Measurements from ENCODE around the gene SLC9B1.
A peak's percentile ranks its signal among the peaks of the same experiment; 100 is the strongest.
"Not testable (repeated sequence)": the region's sequence is repeated elsewhere in the genome, so short reads cannot be mapped to it uniquely, and the experiment has no call there.

SLC9B1 gene

GRCh38 chr4:103008875-103009729, 10.4 kb downstream of the SLC9B1 start:
- H3K9me3 Mint-ChIP-seq: no peaks in the 10 kb centered on the region
- H3K4me3 Mint-ChIP-seq: no peak overlapping the region
- H3K36me3 Mint-ChIP-seq (ENCODE audit: low read depth): no peaks in the 10 kb centered on the region
- peak overlapping the region in 1 of 3 experiments; percentile 11 for H3K27ac Mint-ChIP-seq
- peaks cover 25% of the 10 kb centered on the region for H3K4me1 Mint-ChIP-seq
- TF ChIP-seq CTCF (IDR thresholded peaks at IDR 0.05; ENCODE audit: unreplicated experiment in 3 of 3): peak; percentile 80 to 85 (median 82)
- no peaks in the 10 kb centered on the region for H3K27me3 Mint-ChIP-seq (ENCODE audit: low read depth)

- H3K4me1 Mint-ChIP-seq: no peaks in the 10 kb centered on the region
- H3K27ac Mint-ChIP-seq: no peak overlapping the region
- H3K9me3 Mint-ChIP-seq: peaks cover 5% of the 10 kb centered on the region
- H3K4me3 Mint-ChIP-seq: no peak overlapping the region
- no peaks in the 10 kb centered on the region for H3K36me3 Mint-ChIP-seq (ENCODE audit: low read depth)
- no peak for TF ChIP-seq CTCF (IDR thresholded peaks at IDR 0.05; ENCODE audit: unreplicated experiment in 3 of 3)
- H3K27me3 Mint-ChIP-seq (ENCODE audit: low read depth): no peaks in the 10 kb centered on the region
These were observed 17.0 kb downstream of the SLC9B1 start for GRCh38 chr4:103002551-103002950.

DNA sequence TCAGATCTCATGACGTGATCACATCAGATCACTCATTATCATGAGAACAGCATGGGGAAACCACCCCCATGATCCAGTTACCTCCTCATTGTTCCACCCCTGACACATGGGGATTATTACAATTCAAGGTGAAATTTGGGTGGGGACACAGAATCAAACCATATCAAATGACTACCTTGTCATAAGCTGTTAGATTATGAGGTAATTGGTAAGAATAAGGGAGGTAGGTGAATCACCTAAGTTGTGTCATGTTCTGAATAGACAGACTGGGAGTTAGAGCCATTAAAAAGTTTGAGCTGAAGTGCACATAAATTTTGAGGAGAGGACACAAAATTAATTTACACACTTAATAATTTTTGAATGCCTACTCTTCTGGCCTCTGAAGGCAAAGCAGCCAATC, 24.7 kb downstream of the SLC9B1 start:
- Mint-ChIP-seq H3K36me3 (ENCODE audit: low read depth) (peaks cover 5% of the 10 kb centered on the region), H3K4me1 (no peaks in the 10 kb centered on the region)

DNA sequence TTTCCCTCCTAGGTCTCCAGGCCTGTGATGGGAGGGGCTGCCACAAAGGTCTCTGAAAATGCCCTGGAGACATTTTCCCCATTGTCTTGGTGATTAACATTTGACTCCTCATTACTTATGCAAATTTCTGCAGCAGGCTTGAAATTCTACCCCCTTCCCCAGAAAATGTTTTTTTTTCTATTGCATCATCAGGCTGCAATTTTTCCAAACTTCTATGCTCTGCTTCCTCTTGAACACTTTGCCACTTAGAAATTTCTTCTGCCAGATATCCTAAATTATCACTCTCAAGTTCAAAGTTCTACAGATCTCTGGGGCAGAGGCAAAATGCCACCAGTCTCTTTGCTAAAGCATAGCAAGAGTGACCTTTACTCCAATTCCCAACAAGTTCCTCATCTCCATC, 25.5 kb downstream of the SLC9B1 start:
- H3K36me3 Mint-ChIP-seq (ENCODE audit: low read depth); H3K27me3 Mint-ChIP-seq (ENCODE audit: low read depth); H3K27ac Mint-ChIP-seq; H3K4me1 Mint-ChIP-seq; H3K4me3 Mint-ChIP-seq: not testable (repeated sequence)
- peaks cover 13% of the 10 kb centered on the region for H3K9me3 Mint-ChIP-seq

More for the DNA sequence above, 24.7 kb downstream of the SLC9B1 start:
- Mint-ChIP-seq H3K27me3 (ENCODE audit: low read depth) (no peaks in the 10 kb centered on the region), H3K9me3 (peaks cover 13% of the 10 kb centered on the region), H3K4me3 (no peak overlapping the region), H3K27ac (no peak overlapping the region)
- TF ChIP-seq CTCF (IDR thresholded peaks at IDR 0.05; ENCODE audit: unreplicated experiment in 3 of 3): no peak

DNA sequence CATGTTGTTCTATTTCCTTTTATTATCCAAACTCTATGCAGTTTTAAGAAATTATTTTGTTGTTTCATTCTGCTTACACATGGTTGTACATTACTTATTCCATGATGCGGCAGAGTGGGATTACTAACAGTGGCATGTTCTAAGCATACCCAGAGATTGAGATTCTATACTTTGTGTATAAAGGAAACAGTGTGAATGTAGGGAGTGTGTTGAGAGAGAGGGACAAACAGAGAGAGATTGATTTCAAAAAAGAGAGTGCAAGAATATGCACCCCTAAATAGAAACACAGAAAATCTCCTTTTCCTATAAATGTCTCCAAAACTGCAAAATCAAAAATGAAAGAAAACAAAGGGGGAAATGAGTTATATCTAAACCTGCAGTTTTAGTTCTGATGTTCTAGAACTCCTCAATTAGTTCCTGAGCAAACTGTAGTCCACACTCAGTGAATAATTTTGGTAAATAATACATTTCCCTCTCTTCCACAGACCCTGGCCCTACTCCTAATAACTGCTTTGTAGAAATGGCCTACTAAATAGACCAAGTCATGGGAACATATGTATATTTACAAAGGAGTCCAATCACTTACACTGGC, 31.0 kb downstream of the SLC9B1 start:
- H3K27ac Mint-ChIP-seq: no peak overlapping the region
- H3K36me3 Mint-ChIP-seq (ENCODE audit: low read depth): no peaks in the 10 kb centered on the region
- no peaks in the 10 kb centered on the region for H3K4me1 Mint-ChIP-seq
- H3K27me3 Mint-ChIP-seq (ENCODE audit: low read depth): no peaks in the 10 kb centered on the region
- H3K9me3 Mint-ChIP-seq: no peaks in the 10 kb centered on the region
- H3K4me3 Mint-ChIP-seq: no peak overlapping the region
- TF ChIP-seq CTCF (IDR thresholded peaks at IDR 0.05; ENCODE audit: unreplicated experiment in 3 of 3): no peak

DNA sequence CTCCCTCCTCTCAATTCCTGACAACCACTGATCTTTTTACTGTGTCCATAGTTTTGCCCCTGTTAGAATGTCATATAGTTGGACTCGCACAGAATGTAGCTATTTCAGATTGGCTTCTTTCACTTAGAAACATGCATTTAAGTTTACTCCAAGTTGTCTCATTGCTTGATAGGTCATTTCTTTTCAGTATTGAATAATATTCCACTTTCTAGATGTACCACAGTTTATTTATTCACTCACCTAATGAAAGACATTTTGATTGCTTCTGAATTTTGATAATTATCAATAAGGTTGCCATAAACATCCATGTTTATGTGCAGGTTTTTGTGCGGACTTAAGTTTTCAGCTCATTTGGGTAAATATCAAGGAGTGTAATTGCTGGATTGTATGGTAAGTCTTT, 38.5 kb downstream of the SLC9B1 start:
- no peak for TF ChIP-seq CTCF (IDR thresholded peaks at IDR 0.05; ENCODE audit: unreplicated experiment in 3 of 3)
- peaks cover 10% of the 10 kb centered on the region for H3K9me3 Mint-ChIP-seq
- H3K27ac Mint-ChIP-seq: no peak overlapping the region
- H3K27me3 Mint-ChIP-seq (ENCODE audit: low read depth): no peaks in the 10 kb centered on the region
- no peak overlapping the region for H3K4me3 Mint-ChIP-seq
- H3K36me3 Mint-ChIP-seq (ENCODE audit: low read depth): no peaks in the 10 kb centered on the region
- no peaks in the 10 kb centered on the region for H3K4me1 Mint-ChIP-seq

DNA sequence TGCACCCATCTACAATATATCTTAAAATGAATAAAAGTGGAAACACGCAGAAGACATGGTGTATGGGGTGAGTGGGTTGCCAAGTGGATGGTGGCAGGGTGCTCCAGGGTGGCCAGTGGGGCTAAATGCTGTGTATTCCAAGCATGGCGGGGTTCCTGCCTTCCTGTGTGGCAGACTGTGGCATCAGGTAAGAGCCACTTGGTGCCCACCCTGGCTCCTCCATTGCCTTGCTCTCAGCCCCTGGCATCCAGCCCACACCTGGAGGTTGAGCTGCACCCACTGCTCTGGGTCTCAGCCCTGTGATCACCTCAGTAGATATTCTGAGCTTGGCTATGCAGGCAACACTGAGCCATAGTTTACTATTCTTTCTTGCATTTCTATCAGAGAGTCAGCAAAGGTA, 57.7 kb downstream of the SLC9B1 start:
- H3K27me3 Mint-ChIP-seq (ENCODE audit: low read depth); H3K4me1 Mint-ChIP-seq; H3K36me3 Mint-ChIP-seq (ENCODE audit: low read depth); H3K27ac Mint-ChIP-seq; H3K9me3 Mint-ChIP-seq; H3K4me3 Mint-ChIP-seq: not testable (repeated sequence)
